T follicular helper cell (primary cell): Measurements from ENCODE around the gene BOC.

ENCODE experiments used
- DNase-seq: peaks from one replicate; pipeline ENCODE4 v3.0.0-alpha.2; 2020; ENCODE audit warnings: low read depth

BOC gene

GRCh38 chr3:113225286-113225685 lies 13.9 kb downstream of the BOC start:
- DNase-seq = no peak

- DNase-seq = no peak
These were observed 15.1 kb downstream of the BOC start for GRCh38 chr3:113226491-113226890.

GRCh38 chr3:113227146-113227545 lies 15.8 kb downstream of the BOC start:
- DNase-seq = no peak

- DNase-seq = no peak
These were observed 17.3 kb downstream of the BOC start for GRCh38 chr3:113228498-113229286.

- no peak for DNase-seq
These were observed 20.0 kb downstream of the BOC start for GRCh38 chr3:113231391-113231790.

GRCh38 chr3:113231827-113232253 lies 20.5 kb downstream of the BOC start:
- no peak for DNase-seq

- DNase-seq = no peak
These were observed 21.0 kb downstream of the BOC start for GRCh38 chr3:113232342-113232741.

GRCh38 chr3:113233497-113233896 lies 22.1 kb downstream of the BOC start:
- DNase-seq = no peak

GRCh38 chr3:113234028-113234427 lies 22.7 kb downstream of the BOC start:
- no peak for DNase-seq

- DNase-seq = no peak
These were observed 23.4 kb downstream of the BOC start for GRCh38 chr3:113234688-113235260.

- DNase-seq = no peak
These were observed 27.1 kb downstream of the BOC start for GRCh38 chr3:113238503-113238902.

GRCh38 chr3:113240841-113241240 lies 29.5 kb downstream of the BOC start:
- no peak for DNase-seq

- no peak for DNase-seq
These were observed 30.1 kb downstream of the BOC start for GRCh38 chr3:113241292-113242095.

GRCh38 chr3:113242096-113242581 lies 30.8 kb downstream of the BOC start:
- no peak for DNase-seq

GRCh38 chr3:113243071-113243470 lies 31.7 kb downstream of the BOC start:
- no peak for DNase-seq

GRCh38 chr3:113243846-113244245 lies 32.5 kb downstream of the BOC start:
- DNase-seq = no peak

- DNase-seq = no peak
These were observed 34.4 kb downstream of the BOC start for GRCh38 chr3:113245761-113246161.

- no peak for DNase-seq
These were observed 35.7 kb downstream of the BOC start for GRCh38 chr3:113247068-113247467.

GRCh38 chr3:113247675-113248458 lies 36.5 kb downstream of the BOC start:
- DNase-seq = no peak

- no peak for DNase-seq
These were observed 37.8 kb downstream of the BOC start for GRCh38 chr3:113249111-113249510.

- no peak for DNase-seq
These were observed 38.2 kb downstream of the BOC start for GRCh38 chr3:113249601-113250000.

- DNase-seq = no peak
These were observed 39.2 kb downstream of the BOC start for GRCh38 chr3:113250566-113250965.
